ENCODE results near the gene PRPF6. TPM values are rescaled to one million over a fixed set of nuclear protein-coding genes. Genes with fewer than 3 reads are reported as not detected.

Gene PRPF6
- polyA plus RNA-seq, 3 donors: 29.1 to 47.7 (median 34.5) TPM

- H3K4me1 Mint-ChIP-seq: peaks cover 41% of the 10 kb centered on the region
- H3K27me3 Mint-ChIP-seq (ENCODE audit: low read depth in 3 of 3): peaks cover 23 to 26% (median 24%) of the 10 kb centered on the region in 3 donors
- Histone ChIP-seq H2AFZ (ENCODE audit: insufficient read depth, low read depth, low read length, poor library complexity, severe bottlenecking) (no peak overlapping the region), H3K9ac (ENCODE audit: insufficient read depth, low read length, poor library complexity, severe bottlenecking) (no peak overlapping the region), H3K79me2 (ENCODE audit: insufficient read depth, low read length) (peaks cover 55% of the 10 kb centered on the region), H4K20me1 (ENCODE audit: insufficient read depth, low read length) (peaks cover 87% of the 10 kb centered on the region), H3K4me3 (replicated peaks in 1 of 3; ENCODE audit: low read depth in 2 of 3, low read length in 3 of 3) (peak overlapping the region in 2 of 3 experiments; percentile 88 to 94), H3K27me3 (ENCODE audit: control insufficient read depth in 2 of 2, insufficient read depth in 2 of 2, low read length in 2 of 2) (peaks cover 9 to 20% of the 10 kb centered on the region in 2 donors), H3K27ac (ENCODE audit: low read depth in 1 of 2, low read length in 2 of 2) (no peak overlapping the region), H3K4me2 (replicated peaks; ENCODE audit: extremely low read depth, low read length, poor library complexity, severe bottlenecking) (peak overlapping the region; percentile 97), H3K9me3 (replicated peaks in 1 of 2; ENCODE audit: control insufficient read depth in 1 of 2, insufficient read depth in 1 of 2, low read length in 2 of 2) (peaks cover 4 to 8% of the 10 kb centered on the region in 2 donors), H3K4me1 (ENCODE audit: control insufficient read depth in 1 of 2, insufficient read depth in 2 of 2, low read length in 2 of 2) (peaks cover 42 to 62% of the 10 kb centered on the region in 2 donors), H3K36me3 (replicated peaks in 1 of 2; ENCODE audit: control insufficient read depth in 1 of 2, insufficient read depth in 2 of 2, low read length in 2 of 2) (no peaks in the 10 kb centered on the region)
- peak overlapping the region in 2 of 7 donors; percentile 21 to 68 for H3K27ac Mint-ChIP-seq
- no peak for DNase-seq
- 90% methylated on average over 6 of the region's 6 CpGs for WGBS (ENCODE audit: insufficient coverage)
- H3K9me3 Mint-ChIP-seq: peaks cover 2 to 6% (median 4%) of the 10 kb centered on the region in 7 donors
- peaks cover 6 to 9% of the 10 kb centered on the region in 2 donors for H3K36me3 Mint-ChIP-seq
- H3K4me3 Mint-ChIP-seq: peak overlapping the region; percentile 79 to 95
- intact Hi-C loops (cut with micrococcal nuclease): loop anchor here (5.0 kb wide), 2 partner anchors 41 to 171 kb away; no protein-coding TSS in a partner anchor
- TF ChIP-seq, protein P1, sequence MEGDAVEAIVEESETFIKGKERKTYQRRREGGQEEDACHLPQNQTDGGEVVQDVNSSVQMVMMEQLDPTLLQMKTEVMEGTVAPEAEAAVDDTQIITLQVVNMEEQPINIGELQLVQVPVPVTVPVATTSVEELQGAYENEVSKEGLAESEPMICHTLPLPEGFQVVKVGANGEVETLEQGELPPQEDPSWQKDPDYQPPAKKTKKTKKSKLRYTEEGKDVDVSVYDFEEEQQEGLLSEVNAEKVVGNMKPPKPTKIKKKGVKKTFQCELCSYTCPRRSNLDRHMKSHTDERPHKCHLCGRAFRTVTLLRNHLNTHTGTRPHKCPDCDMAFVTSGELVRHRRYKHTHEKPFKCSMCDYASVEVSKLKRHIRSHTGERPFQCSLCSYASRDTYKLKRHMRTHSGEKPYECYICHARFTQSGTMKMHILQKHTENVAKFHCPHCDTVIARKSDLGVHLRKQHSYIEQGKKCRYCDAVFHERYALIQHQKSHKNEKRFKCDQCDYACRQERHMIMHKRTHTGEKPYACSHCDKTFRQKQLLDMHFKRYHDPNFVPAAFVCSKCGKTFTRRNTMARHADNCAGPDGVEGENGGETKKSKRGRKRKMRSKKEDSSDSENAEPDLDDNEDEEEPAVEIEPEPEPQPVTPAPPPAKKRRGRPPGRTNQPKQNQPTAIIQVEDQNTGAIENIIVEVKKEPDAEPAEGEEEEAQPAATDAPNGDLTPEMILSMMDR (IDR thresholded peaks at IDR 0.05): no peak
Measured at GRCh38 chr20:64081624-64081964, 100.7 kb downstream of the PRPF6 start.

- Mint-ChIP-seq H3K4me1 (peaks cover 40% of the 10 kb centered on the region), H3K4me3 (peak overlapping the region; percentile 79 to 95), H3K27ac (peak overlapping the region in 6 of 7 donors; percentile 11 to 76 (median 70)), H3K27me3 (ENCODE audit: low read depth in 3 of 3) (peaks cover 23 to 26% (median 24%) of the 10 kb centered on the region in 3 donors), H3K9me3 (peaks cover 6 to 9% (median 8%) of the 10 kb centered on the region in 7 donors), H3K36me3 (peaks cover 6 to 11% of the 10 kb centered on the region in 2 donors)
- no peaks in the 10 kb centered on the region for H3K36me3 ChIP-seq (replicated peaks in 1 of 2; ENCODE audit: control insufficient read depth in 1 of 2, insufficient read depth in 2 of 2, low read length in 2 of 2)
- peak overlapping the region; percentile 72 for H2AFZ ChIP-seq (ENCODE audit: insufficient read depth, low read depth, low read length, poor library complexity, severe bottlenecking)
- under 1% methylated on average over 13 of the region's 13 CpGs for WGBS (ENCODE audit: insufficient coverage)
- peaks cover 83% of the 10 kb centered on the region for H4K20me1 ChIP-seq (ENCODE audit: insufficient read depth, low read length)
- intact Hi-C loops (cut with micrococcal nuclease): loop anchor here (5.0 kb wide), 2 partner anchors 40 to 170 kb away; no protein-coding TSS in a partner anchor
- peaks cover 8 to 9% of the 10 kb centered on the region in 2 donors for H3K9me3 ChIP-seq (replicated peaks in 1 of 2; ENCODE audit: control insufficient read depth in 1 of 2, insufficient read depth in 1 of 2, low read length in 2 of 2)
- peak overlapping the region; percentile 7 to 94 (median 40) for H3K4me3 ChIP-seq (replicated peaks in 1 of 3; ENCODE audit: low read depth in 2 of 3, low read length in 3 of 3)
- TF ChIP-seq, protein P1 (IDR thresholded peaks at IDR 0.05): no peak
- H3K4me2 ChIP-seq (replicated peaks; ENCODE audit: extremely low read depth, low read length, poor library complexity, severe bottlenecking): peak overlapping the region; percentile 97
- peaks cover 38 to 55% of the 10 kb centered on the region in 2 donors for H3K4me1 ChIP-seq (ENCODE audit: control insufficient read depth in 1 of 2, insufficient read depth in 2 of 2, low read length in 2 of 2)
- peaks cover 49% of the 10 kb centered on the region for H3K79me2 ChIP-seq (ENCODE audit: insufficient read depth, low read length)
- H3K27ac ChIP-seq (ENCODE audit: low read depth in 1 of 2, low read length in 2 of 2): peak overlapping the region in 1 of 2 donors; percentile 40
- DNase-seq: no peak
- H3K9ac ChIP-seq (ENCODE audit: insufficient read depth, low read length, poor library complexity, severe bottlenecking): peak overlapping the region; percentile 35
- H3K27me3 ChIP-seq (ENCODE audit: control insufficient read depth in 2 of 2, insufficient read depth in 2 of 2, low read length in 2 of 2): peaks cover 9 to 20% of the 10 kb centered on the region in 2 donors
Measured at GRCh38 chr20:64082126-64082731, 101.3 kb downstream of the PRPF6 start.

Small RNAs within 50 kb of the gene (small RNA-seq; reads per million reads assigned to genes)
- gene AL355803.1 (ENCODE audit: insufficient read length, low read depth): not detected
- not detected for gene MIR647 (ENCODE audit: insufficient read length, low read depth)
- gene MIR6813 (ENCODE audit: insufficient read length, low read depth): 1.9 reads per million

Other genes with a start within 250 kb of the PRPF6 start
- 1 to 10 TPM in 1 of 3 donors, under 1 TPM in 2; 0.39 to 8.8 (median 0.62) TPM for gene LIME1, start 244.5 kb upstream of the PRPF6 start, polyA plus RNA-seq
- gene SLC2A4RG, start 241.4 kb upstream of the PRPF6 start, polyA plus RNA-seq: 10 to 100 TPM in 1 of 3 donors, 1 to 10 TPM in 1, under 1 TPM in 1; 0.46 to 21.0 (median 1.5) TPM
- gene ZBTB46, start 149.9 kb upstream of the PRPF6 start, polyA plus RNA-seq: 1 to 10 TPM in 1 of 3 donors, under 1 TPM in 2; 0.07 to 2.3 (median 0.37) TPM
- gene ABHD16B, start 119.6 kb upstream of the PRPF6 start, polyA plus RNA-seq: not detected
- gene TPD52L2, start 115.9 kb upstream of the PRPF6 start, polyA plus RNA-seq: 100 to 1,000 TPM; 137 to 167 (median 144) TPM
- gene DNAJC5, start 86.0 kb upstream of the PRPF6 start, polyA plus RNA-seq: 10 to 100 TPM in 1 of 3 donors, 1 to 10 TPM in 2; 5.9 to 44.4 (median 7.4) TPM
- gene UCKL1, start 24.7 kb upstream of the PRPF6 start, polyA plus RNA-seq: 10 to 100 TPM; 10.9 to 65.8 (median 14.5) TPM
- 1 to 10 TPM in 1 of 3 donors, under 1 TPM in 1, not detected in 1; 0.10 to 2.6 TPM for gene ZNF512B, start 11.2 kb upstream of the PRPF6 start, polyA plus RNA-seq
- 1 to 10 TPM in 1 of 3 donors, under 1 TPM in 2; 0.34 to 2.4 (median 0.67) TPM for gene SAMD10, start 1.5 kb upstream of the PRPF6 start, polyA plus RNA-seq
- under 1 TPM in 1 of 3 donors, not detected in 2; 0.20 TPM for gene C20orf204, start 55.0 kb downstream of the PRPF6 start, polyA plus RNA-seq
- not detected for gene SOX18, start 68.5 kb downstream of the PRPF6 start, polyA plus RNA-seq
- 10 to 100 TPM; 15.7 to 24.3 (median 16.0) TPM for gene TCEA2, start 82.1 kb downstream of the PRPF6 start, polyA plus RNA-seq
- gene RGS19, start 98.4 kb downstream of the PRPF6 start, polyA plus RNA-seq: 100 to 1,000 TPM; 235 to 280 (median 244) TPM
- 1 to 10 TPM; 7.0 to 9.0 (median 8.8) TPM for gene OPRL1, start 99.0 kb downstream of the PRPF6 start, polyA plus RNA-seq
- under 1 TPM; 0.61 to 0.86 (median 0.64) TPM for gene LKAAEAR1, start 103.3 kb downstream of the PRPF6 start, polyA plus RNA-seq
- not detected for gene NPBWR2, start 126.4 kb downstream of the PRPF6 start, polyA plus RNA-seq
- gene MYT1, start 183.3 kb downstream of the PRPF6 start, polyA plus RNA-seq: not detected

Measured in CD14-positive monocyte (primary cell).